Esophagus muscularis mucosa (tissue), 4 donors: ENCODE data around the gene ECI1.

Experiments used
- CTCF ChIP-seq, 3 experiments: fragments of 200-600 bp in 2 of 3; fragments of 450-650 bp in 1 of 3; sonication (generic) in 2 of 3; IDR thresholded peaks; one replicate each; pipeline ENCODE4 v1.5.1; 2017 to 2019; ENCODE audit warnings: antibody characterized with exemption in 3 of 3, mild to moderate bottlenecking in 2 of 3, moderate library complexity in 1 of 3
- EP300 ChIP-seq: sonication (generic); formaldehyde crosslinking; IDR thresholded peaks from one replicate; pipeline ENCODE4 v1.6.1; 2017; ENCODE audit warnings: antibody characterized with exemption
- POLR2A ChIP-seq: fragments of 450-650 bp; IDR thresholded peaks from one replicate; pipeline ENCODE4 v1.6.1; 2017; ENCODE audit warnings: antibody characterized with exemption, moderate library complexity, mild to moderate bottlenecking, low read depth
- POLR2AphosphoS5 ChIP-seq, 2 donors: sonication (generic); formaldehyde crosslinking; IDR thresholded peaks; one replicate each; pipeline ENCODE4 v1.6.1; 2017; ENCODE audit warnings: antibody characterized with exemption in 2 of 2

DNA sequence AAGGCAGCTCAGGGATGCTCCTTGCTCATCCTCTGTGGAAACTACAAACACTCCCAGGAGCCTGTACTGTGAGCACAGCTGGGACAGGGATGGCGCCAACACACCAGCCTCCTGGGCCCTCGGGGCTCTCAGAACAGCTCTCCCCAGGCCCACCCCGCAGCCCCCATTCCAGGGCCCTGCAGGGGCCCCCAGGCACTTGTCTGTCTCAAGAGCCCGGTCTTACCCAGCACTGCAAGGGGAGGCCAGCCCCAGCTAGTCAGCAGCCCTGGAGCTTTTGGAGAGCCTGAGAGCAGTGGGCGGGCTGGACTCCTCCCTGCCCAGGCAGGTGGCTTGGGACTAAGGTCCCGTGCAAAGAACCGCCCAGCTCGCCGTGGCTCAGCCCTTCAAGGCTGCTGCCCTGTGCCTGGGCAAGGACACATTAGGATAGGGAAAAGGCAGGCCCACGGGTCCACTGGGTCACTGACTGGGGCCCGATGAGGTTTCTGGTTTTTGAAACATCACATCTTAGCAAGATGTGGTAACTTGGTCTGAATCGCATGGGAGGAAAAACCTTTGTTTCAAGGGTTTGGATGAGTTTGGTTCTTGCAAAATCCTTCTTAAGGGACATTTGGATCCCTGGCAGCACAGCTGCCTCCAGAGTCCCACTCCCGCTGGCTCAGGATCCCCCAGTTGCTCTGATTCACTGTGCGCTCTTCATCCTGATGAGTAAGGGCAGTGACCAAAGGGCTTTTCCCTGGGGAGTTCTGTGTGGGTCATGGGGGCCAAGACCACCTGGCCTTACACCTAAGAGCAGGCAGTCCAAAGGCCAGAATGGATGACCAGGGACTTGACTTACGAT lies 12.3 kb downstream of the ECI1 start:
- TF ChIP-seq CTCF (IDR thresholded peaks at IDR 0.05) (no peak), POLR2A (no peak), POLR2AphosphoS5 (IDR thresholded peaks at IDR 0.05) (no peak), EP300 (no peak)
